ENCODE results near the gene UMPS. TPM values are rescaled to one million over a fixed set of nuclear protein-coding genes. Genes with fewer than 3 reads are reported as not detected.
A peak's percentile ranks its signal among the peaks of the same experiment; 100 is the strongest.

The UMPS gene
- total RNA-seq, 2 experiments from 2014 or later: 88.6 to 94.0 TPM

DNA sequence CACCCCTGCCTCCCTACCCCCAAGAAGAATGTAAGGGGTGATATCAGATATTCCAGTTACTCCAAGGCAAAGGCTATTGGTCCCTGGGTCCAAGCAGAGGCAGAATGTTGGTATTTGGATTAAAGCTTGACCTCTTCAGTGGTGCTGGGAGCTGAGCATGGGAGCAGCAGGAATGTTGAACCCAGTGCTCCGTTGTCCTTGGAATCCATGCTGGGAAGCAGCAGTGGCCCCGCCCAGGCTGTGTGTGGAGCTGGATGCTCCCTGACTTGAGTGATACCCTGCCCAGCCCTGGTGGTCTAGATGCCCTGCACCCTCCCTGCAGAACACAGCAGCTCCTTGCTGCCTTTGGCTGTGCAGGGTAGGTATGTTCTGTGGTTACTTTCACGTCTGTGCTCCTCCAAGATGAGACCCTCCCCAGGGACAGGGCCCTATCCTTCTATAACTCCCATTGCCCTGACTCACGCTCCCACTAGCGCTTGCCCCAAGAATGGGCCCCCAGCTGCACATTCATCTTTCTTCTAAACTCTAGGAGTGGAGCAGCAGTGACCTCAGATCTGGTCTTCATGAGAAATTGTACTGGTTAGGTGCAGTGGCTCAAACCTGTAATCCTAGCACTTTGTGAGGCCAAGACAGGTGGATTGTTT is 35.1 kb downstream of the UMPS start:
- Mint-ChIP-seq H3K36me3 (no peaks in the 10 kb centered on the region), H3K9me3 (no peaks in the 10 kb centered on the region), H3K27me3 (peaks cover 9% of the 10 kb centered on the region), H3K4me1 (peaks cover 6% of the 10 kb centered on the region), H3K27ac (no peak overlapping the region), H3K4me3 (no peak overlapping the region)
- DNase-seq: no peak

DNA sequence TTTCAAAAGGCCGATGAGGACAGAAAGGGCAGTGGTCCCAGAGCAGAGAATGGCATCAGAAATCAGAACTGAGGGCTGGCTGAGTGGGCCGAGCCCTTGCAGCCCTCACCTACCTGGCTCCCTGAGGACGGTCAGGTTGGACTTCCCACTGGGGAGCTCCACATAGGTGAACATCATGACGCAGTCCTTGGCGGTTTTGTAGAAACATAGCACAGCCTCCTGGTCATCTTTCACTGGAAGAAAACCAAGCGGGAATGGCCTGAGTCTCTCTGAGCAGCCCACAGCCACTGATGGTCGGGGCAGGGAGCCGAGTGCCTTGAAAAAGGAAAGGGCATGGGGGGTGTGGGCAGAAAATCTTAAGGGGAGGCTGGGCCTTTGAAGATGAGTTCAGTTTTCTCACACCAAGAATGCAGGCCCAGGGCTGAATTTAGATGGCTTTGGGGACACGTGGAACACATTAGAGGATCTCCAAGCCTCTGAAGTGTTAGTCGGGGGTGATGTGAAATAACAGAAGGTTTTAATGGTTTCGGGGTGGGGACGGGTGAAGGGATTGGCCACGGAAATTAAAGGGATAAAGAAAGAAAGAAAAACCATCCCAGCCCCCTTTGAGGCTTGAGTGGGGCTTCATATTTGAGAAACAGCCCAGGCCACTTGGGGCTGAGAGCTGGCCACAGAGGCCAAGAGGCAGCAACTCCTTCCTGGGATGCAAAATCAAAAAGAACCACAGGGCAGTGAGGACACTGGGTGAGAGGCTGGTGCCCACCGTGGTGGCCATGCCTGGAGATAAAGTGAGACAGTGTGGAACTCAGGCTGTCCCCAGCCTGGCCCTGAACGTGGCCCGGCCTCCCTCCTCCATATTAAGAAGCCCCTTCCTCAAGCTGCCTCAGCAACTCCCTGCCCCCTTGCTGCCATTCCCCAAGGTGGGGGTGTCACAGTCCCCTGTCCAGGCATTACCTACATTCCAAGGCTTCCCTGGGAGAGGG is 36.2 kb downstream of the UMPS start:
- H3K27me3 Mint-ChIP-seq: peaks cover 6% of the 10 kb centered on the region

DNA sequence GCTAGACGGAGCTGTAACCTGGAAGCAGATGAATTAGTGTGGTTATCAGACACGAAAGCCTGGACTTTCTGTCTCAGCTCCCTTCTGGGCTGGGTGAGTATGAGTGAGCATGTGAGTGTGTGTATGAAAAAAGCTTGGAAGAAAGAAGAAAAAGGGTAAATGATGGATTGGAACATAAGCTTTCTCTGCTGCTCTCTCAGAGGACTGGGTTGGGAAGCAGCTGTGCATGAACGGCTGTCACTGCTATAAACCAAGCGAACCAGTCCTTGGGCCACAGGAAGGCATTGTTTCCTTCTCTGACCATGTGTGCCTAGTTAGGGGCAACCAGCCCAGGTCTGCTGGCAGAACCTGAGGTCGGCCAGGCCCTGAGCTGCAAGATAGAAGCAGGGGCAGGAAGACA is 37.0 kb downstream of the UMPS start:
- Mint-ChIP-seq H3K4me1 (no peaks in the 10 kb centered on the region), H3K36me3 (no peaks in the 10 kb centered on the region), H3K4me3 (no peak overlapping the region), H3K27ac (no peak overlapping the region), H3K27me3 (peaks cover 6% of the 10 kb centered on the region), H3K9me3 (no peaks in the 10 kb centered on the region)
- DNase-seq: no peak

More for the DNA sequence above, 36.2 kb downstream of the UMPS start:
- peaks cover 2% of the 10 kb centered on the region for H3K4me1 Mint-ChIP-seq
- H3K27ac Mint-ChIP-seq: no peak overlapping the region
- no peak for DNase-seq
- H3K36me3 Mint-ChIP-seq: no peaks in the 10 kb centered on the region
- no peak overlapping the region for H3K4me3 Mint-ChIP-seq
- H3K9me3 Mint-ChIP-seq: no peaks in the 10 kb centered on the region

DNA sequence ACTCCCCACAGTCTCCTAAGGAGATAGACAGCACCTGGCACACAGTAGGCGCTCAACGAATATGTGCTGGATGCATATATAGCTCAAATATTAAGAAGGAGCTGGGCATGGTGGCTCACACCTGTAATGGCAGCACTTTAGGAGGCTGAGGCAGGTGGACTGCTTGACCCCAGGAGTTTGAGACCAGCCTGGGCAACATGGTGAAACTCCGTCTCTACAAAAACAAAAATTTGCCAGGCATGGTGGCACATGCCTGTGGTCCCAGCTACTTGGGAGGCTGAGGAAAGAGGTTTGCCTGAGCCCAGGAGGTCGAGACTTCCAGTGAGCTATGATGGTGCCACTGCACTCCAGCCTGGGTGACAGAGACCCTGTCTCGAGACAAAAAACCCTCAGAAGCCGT is 37.4 kb downstream of the UMPS start:
- Mint-ChIP-seq H3K36me3 (no peaks in the 10 kb centered on the region), H3K9me3 (no peaks in the 10 kb centered on the region), H3K4me1 (no peaks in the 10 kb centered on the region), H3K27me3 (peaks cover 10% of the 10 kb centered on the region), H3K4me3 (no peak overlapping the region), H3K27ac (no peak overlapping the region)
- DNase-seq: no peak

DNA sequence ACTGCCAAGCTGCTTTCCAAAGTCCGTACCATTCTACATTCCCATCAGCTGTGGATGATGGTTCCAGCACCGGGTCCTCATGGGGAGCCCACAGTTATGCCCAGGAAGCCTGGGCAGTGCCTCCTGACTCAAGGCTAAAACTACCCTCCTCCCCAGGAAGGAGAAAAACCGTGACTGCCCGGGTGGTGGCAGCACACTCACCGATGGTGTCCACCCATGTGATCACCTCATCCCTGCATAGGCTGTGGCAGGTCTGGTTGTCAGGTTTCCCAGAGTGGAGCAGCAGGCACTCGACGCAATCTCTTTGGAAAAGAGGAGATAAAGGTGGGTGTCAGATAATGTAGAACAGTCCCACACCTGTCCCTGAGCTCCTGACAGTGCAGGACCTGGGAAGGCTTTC is 38.6 kb downstream of the UMPS start:
- Mint-ChIP-seq H3K27ac (no peak overlapping the region), H3K4me3 (no peak overlapping the region), H3K9me3 (no peaks in the 10 kb centered on the region), H3K36me3 (no peaks in the 10 kb centered on the region), H3K4me1 (no peaks in the 10 kb centered on the region), H3K27me3 (peaks cover 10% of the 10 kb centered on the region)
- DNase-seq: peak; percentile 16

DNA sequence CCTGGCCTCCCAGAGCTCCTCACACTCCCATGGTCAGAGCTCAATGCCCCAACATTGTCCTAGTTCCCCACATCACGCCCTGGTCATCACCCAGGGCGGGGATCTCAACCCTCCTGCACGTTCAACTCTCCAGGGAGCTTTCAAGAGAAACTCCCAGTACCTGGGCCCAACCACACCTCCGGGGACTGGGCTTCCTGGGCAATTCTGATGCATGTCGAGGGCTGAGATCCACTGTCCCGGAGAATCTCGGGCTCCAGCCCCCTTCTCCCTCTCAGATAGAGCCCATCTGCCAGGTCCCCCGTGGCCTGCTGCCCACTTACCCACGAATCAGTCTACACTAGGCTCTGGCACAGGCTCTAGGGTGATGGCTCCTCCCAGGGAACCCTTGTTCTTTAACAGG is 39.2 kb downstream of the UMPS start:
- peaks cover 10% of the 10 kb centered on the region for H3K27me3 Mint-ChIP-seq
- no peak for DNase-seq

DNA sequence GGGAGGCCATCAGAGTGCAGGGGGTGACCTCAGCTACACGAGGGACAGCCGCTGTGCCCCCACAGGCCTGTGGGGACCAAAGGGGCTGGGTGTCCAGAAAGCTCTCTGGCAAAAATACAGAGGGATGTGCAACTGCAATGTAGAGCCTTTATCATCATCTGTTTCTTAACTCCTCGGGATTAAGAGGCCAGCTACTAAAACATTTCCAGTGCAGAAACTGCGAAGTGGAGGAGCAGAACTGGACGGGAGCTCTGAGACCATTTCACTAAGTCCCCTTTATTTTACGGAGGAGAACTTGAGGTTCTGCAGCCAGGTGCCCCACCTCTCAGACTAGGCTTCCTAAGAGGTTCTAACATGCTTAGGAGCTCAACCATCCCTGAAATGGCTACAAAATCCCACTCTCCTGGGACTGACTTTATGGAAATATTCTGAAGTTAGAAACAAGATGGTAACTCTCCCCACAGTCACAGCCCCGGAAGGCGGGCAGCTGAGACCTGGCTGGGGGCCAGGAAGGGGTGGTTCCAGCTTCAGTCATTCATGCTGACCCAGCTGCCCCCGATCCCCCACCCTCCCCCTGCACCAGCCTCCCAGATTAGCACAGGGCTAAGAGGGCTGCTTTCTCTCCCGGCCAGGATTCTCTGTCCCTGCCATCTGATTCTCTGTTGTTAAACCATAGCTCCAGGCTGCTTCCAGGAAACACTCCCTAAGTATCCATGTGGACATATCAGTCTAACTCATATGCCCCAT is 40.3 kb downstream of the UMPS start:
- no peak overlapping the region for H3K27ac Mint-ChIP-seq
- no peaks in the 10 kb centered on the region for H3K9me3 Mint-ChIP-seq
- peaks cover 10% of the 10 kb centered on the region for H3K27me3 Mint-ChIP-seq
- no peak for DNase-seq
- H3K4me3 Mint-ChIP-seq: no peak overlapping the region
- H3K4me1 Mint-ChIP-seq: no peaks in the 10 kb centered on the region
- no peaks in the 10 kb centered on the region for H3K36me3 Mint-ChIP-seq

More for the DNA sequence above, 39.2 kb downstream of the UMPS start:
- Mint-ChIP-seq H3K36me3 (no peaks in the 10 kb centered on the region), H3K4me3 (no peak overlapping the region), H3K9me3 (no peaks in the 10 kb centered on the region), H3K27ac (no peak overlapping the region), H3K4me1 (no peaks in the 10 kb centered on the region)

DNA sequence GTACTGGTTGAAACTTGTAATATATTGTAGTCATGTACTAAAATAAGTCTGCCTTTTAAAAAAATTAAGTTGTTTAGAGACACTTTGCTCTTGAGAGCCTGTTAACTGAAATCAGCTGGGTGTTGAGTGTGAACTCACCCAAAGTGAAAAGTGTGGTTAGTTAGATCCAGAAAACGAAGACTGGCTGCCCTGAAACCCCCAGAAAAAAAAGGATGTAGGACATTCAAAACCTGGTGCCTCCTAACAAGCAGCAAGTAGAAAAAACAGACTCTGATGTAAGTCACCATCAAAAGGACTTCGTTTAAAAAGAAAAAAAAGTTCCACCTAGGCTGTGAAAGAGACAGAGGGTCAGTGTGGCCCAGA is 40.8 kb downstream of the UMPS start:
- DNase-seq: no peak
- H3K4me3 Mint-ChIP-seq: no peak overlapping the region
- no peaks in the 10 kb centered on the region for H3K36me3 Mint-ChIP-seq
- H3K9me3 Mint-ChIP-seq: no peaks in the 10 kb centered on the region
- no peak overlapping the region for H3K27ac Mint-ChIP-seq
- H3K4me1 Mint-ChIP-seq: no peaks in the 10 kb centered on the region
- H3K27me3 Mint-ChIP-seq: peaks cover 10% of the 10 kb centered on the region

DNA sequence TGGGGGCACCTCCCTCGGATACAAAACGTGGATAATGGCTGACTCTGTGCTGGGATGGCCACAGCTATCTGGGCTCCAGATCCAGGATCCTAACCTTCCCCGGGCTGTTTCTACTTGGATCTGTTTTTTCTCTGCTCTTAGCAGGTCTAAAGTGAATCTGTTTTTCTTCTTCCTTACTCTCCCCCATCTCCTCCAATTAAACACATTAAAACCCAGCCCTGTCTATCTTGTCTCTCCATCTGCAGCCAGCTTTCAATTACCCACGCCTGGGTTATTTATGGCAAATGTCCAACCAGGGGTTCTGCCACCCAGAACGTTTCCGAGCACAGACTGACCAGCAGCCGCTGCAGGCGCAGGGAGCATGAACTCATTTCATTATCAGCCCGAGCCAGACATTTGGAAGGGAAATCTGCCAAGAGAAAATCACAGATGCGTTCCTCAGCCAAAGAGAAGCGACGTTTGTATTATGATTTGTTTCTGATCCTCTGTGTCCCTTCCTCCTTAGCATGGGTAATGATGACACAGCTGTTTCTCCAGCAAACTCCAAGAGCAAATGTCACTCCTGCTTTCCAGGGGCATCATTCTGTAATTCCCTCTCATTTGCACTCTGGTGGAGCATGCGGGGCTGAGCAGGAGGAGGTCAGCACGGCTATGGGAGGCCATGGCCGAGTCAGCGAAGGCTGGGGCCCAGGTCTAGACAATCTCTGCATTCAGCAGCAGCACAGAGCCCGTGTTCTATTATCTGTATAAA is 42.0 kb downstream of the UMPS start:
- Mint-ChIP-seq H3K27me3 (peaks cover 10% of the 10 kb centered on the region), H3K27ac (no peak overlapping the region), H3K4me1 (no peaks in the 10 kb centered on the region), H3K4me3 (no peak overlapping the region), H3K36me3 (no peaks in the 10 kb centered on the region), H3K9me3 (no peaks in the 10 kb centered on the region)
- no peak for DNase-seq

DNA sequence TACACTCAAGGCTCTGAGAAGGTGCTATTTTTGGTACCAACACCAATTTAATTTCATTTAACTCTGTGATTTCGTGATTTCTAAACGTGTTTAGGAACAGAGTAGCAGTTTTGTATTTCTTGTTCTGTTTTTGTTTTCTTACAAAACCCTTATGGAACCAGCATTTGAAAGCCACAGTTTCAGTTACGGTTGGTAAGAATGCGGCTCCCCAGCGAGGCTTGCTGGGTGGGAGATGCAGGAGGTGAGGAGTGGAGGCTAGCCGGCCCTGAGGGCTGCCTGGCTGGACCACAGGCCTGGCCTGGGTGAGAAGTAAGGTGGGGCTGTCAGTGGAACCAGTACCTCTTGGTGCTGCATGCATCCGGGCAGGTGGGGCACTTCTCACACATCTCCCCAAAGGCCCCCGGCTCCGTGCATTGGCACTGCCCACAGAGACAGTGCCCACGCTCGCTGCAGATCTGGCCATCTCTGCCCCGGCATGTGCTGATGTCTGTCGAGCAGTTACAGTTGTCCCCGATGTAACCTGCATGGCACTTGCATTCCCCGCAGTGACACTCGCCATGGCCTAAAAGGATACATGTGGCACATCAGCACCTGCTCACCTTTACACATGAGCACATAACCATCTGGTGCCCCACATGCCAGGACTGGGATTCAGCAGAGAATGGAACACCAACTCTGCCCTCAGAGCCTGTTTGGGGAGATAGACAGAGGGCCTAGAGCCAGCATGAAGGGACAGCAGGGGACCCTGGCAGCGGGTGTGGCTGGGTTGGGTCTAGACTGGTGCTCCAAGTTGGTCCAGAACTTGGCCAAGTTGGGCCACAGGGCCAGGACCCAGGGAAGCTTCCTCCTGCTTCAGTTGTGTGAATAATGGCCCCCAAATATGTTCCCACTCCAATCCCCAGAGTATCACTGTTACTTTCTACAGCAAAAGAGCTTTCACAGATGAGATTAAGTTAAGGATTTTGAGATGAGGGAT is 43.4 kb downstream of the UMPS start:
- Mint-ChIP-seq H3K27ac (no peak overlapping the region), H3K27me3 (peaks cover 10% of the 10 kb centered on the region), H3K36me3 (no peaks in the 10 kb centered on the region), H3K9me3 (no peaks in the 10 kb centered on the region), H3K4me3 (no peak overlapping the region), H3K4me1 (no peaks in the 10 kb centered on the region)
- DNase-seq: no peak

DNA sequence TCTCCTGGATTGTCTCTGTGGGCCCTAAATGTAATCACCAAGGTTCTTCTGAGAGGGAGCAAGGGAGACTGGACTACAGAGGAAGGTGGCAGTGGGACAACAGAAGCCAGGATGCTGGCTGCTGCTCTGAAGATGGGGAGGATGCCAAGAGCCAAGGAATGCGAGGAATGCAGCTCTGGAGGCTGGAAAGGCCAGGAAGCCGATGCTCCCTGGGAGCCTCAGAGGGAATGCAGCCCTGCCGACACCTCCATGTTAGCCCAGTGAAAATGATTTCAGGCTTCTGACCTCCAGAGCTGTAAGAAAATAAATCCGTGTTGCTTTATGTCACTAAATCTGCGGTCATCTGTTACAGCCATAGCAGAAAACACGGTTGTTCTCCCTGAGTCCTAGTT is 44.1 kb downstream of the UMPS start:
- no peak overlapping the region for H3K27ac Mint-ChIP-seq
- H3K36me3 Mint-ChIP-seq: no peaks in the 10 kb centered on the region
- no peak overlapping the region for H3K4me3 Mint-ChIP-seq
- H3K9me3 Mint-ChIP-seq: no peaks in the 10 kb centered on the region
- H3K4me1 Mint-ChIP-seq: no peaks in the 10 kb centered on the region
- no peak for DNase-seq
- peaks cover 10% of the 10 kb centered on the region for H3K27me3 Mint-ChIP-seq

DNA sequence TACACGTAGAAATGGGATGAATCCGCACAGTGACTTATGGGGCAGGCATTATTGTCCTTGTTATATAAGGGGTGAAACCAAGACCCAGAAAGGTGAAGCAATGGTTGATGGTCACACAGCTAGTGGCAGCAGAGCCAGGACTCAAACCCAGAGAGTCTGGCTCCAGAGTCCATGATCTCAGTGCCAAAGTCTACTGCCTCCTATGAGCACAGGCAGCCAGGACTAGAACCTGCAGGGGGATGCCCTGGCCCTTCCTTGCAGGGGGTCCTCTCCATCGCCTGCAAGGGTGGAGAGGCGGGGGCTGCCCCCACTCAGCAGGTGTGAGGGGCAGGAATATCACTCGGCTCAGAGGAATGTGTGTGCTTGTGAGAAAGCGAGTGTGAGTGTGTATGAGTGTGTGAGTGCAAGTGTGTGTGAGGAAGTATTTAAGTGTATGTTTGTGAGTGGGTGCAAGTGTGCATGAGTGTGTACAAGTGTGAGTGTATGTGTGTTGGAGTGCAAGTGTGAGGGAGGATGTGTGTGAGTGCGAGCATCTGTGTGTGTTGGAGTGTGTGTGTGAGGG is 44.7 kb downstream of the UMPS start:
- Mint-ChIP-seq H3K4me1 (no peaks in the 10 kb centered on the region), H3K27me3 (peaks cover 10% of the 10 kb centered on the region), H3K4me3 (no peak overlapping the region), H3K27ac (no peak overlapping the region), H3K9me3 (no peaks in the 10 kb centered on the region), H3K36me3 (no peaks in the 10 kb centered on the region)
- DNase-seq: no peak

DNA sequence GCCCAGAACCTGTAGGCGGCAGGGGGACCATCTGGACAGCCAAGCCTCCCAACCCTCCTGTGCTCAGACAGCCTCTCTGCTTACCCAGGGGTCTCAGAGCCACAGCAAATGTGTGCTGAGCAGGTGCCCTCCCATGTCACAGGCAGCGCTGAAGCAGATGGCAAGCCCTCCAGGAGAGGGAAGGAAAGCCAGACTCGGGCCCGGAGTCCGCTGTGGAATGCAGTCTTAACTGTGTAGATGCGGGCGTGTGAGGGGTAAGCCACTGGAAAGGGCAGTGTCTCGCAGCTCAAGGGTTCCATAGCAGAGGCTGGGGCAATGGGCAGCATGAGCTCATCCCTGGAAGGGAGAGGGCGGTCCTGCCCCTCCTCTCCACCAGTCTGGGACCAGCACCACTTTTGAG is 45.6 kb downstream of the UMPS start:
- Mint-ChIP-seq H3K4me1 (peaks cover 2% of the 10 kb centered on the region), H3K27ac (no peak overlapping the region), H3K27me3 (peaks cover 10% of the 10 kb centered on the region), H3K4me3 (no peak overlapping the region), H3K36me3 (no peaks in the 10 kb centered on the region), H3K9me3 (no peaks in the 10 kb centered on the region)
- no peak for DNase-seq
